GM21526 (cell line): Measurements from ENCODE around the gene MYL7.

ENCODE experiments used
- ATAC-seq: cut with Tn5 transposase; IDR thresholded peaks from one replicate; pipeline ENCODE4 v1.9.1; 2021; ENCODE audit warnings: moderate library complexity; ENCODE audit not compliant: unreplicated experiment, low FRiP score

Gene MYL7

GRCh38 chr7:44116087-44116788, 24.9 kb downstream of the MYL7 start:
- ATAC-seq = no peak

DNA sequence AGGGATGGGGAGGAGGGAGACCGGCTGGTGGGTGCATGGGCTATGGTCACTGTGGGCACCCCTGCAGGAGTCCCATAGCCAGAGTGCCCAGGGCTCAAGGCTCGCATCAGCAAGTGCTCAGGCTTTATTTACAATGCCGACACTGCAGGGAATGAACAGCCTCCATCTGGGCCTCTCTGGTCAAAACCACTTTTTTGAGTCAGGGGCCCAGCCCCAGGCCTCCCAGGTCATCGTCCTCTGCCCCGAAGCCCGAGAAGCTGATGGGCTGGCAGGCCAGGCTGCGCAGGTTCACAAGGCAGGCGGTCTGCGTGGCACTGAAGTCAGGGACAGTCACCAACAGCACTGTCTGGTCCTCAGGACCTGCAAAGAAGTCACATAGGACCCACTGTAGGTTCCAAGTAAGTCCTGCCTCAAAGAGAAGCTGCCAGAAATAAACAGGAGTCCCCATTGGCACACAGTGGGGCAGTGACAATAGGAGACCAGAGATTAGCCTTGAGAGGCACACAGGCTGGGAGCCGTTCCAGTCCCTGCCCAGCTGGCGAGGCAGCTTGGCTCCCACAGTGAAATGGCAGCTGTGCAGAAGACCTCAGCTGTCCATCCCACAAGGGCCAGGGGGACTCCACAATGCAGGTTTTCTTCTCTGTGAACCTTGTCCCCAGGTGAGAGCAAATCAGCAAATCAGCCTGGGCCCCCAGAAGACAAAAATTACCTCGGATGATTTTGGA, 26.4 kb downstream of the MYL7 start:
- ATAC-seq = no peak

- no peak for ATAC-seq
Observed at GRCh38 chr7:44113764-44114354, 27.3 kb downstream of the MYL7 start.

- no peak for ATAC-seq
Observed at GRCh38 chr7:44112997-44113763, 28.0 kb downstream of the MYL7 start.

- no peak for ATAC-seq
Observed at GRCh38 chr7:44112231-44112996, 28.7 kb downstream of the MYL7 start.

DNA sequence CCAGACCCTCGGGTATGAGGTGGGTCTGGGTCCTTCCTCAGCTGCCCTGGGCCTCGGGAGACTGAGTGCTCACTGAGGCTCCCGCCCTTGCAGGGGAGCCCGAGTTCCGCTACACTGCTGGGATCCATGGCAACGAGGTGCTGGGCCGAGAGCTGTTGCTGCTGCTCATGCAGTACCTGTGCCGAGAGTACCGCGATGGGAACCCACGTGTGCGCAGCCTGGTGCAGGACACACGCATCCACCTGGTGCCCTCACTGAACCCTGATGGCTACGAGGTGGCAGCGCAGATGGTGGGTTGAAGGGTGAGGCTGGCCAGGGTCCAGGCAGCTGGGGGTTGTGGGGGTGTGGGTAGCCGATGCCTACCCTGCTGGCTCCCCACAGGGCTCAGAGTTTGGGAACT, 29.4 kb downstream of the MYL7 start:
- no peak for ATAC-seq

DNA sequence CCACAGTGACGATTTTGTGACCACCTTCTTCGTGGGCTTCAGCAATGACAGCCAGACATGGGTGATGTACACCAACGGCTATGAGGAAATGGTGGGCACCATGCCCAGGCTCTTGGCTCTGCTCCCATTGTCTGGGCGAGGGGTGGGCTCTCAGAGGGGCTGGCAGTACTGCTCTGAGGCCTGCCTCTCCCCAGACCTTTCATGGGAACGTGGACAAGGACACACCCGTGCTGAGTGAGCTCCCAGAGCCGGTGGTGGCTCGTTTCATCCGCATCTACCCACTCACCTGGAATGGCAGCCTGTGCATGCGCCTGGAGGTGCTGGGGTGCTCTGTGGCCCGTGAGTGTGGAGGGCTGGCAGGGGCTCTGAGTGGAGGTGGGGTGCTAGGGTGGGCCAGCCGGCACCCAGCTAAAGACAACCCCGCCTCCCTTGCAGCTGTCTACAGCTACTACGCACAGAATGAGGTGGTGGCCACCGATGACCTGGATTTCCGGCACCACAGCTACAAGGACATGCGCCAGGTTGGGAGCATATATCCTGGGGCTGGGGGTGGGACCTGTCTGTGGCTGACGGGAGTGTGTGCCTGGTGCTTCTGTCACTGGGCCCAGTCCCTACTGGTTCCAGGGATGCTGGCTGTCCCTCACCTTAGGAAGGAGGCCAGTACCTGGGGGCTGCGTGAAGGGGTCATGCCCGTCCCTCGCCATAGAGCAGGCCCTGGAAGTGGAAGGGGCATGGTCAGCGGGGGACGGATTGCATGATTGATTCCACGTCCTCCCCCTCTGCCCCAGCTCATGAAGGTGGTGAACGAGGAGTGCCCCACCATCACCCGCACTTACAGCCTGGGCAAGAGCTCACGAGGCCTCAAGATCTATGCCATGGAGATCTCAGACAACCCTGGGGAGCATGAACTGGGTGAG, 30.2 kb downstream of the MYL7 start:
- ATAC-seq = no peak

- no peak for ATAC-seq
Observed at GRCh38 chr7:44109991-44110390, 31.1 kb downstream of the MYL7 start.

GRCh38 chr7:44108768-44109750, 32.1 kb downstream of the MYL7 start:
- ATAC-seq = no peak

- no peak for ATAC-seq
Observed at GRCh38 chr7:44107961-44108767, 33.0 kb downstream of the MYL7 start.

- no peak for ATAC-seq
Observed at GRCh38 chr7:44107116-44107960, 33.8 kb downstream of the MYL7 start.

GRCh38 chr7:44106311-44107065, 34.6 kb downstream of the MYL7 start:
- ATAC-seq = no peak

GRCh38 chr7:44105832-44106231, 35.3 kb downstream of the MYL7 start:
- ATAC-seq = no peak

DNA sequence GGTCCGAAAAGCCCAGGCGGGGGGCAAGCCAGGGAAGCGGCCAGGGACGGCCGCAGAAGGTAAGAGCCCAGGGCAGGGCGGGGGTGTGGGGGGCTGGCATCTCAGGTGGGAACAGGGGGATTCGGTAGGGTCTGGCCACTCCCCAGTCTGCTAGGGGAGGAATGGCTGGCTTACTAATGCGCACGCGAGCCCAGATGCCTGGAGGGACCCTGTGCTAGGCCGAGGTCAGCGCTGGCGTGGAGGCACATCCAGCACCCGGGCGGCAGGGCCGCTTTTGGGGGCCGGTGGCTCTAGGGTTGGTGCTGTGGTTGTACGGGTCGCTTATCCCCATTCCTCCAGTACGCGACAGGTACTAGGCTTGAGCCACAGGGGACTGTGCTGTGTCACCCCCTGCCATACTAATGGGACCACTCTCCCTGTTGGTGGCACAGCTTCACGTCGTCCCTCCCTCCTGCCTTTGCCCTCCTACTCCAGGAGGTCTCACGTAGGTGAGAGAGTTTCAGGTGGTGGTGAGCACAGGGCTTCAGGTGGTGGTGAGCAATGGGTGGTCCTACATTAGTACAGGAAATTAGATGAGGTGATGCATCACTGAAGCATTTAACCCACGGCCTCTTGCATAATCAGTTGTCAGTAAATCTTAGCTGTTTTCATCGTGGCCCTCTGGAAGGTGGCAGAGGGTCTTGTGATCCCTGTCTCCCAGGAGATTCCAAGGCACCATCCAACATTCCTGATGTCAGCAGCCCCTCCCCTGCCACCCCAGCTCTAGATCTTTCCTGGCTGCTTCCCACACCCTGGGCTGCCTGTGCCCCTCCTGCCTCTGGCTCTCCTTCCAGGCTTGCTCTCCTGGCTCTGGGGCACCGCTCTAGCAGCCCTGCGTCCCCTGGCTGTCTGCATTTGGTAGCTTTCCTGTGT, 36.0 kb downstream of the MYL7 start:
- ATAC-seq = no peak
